ENCODE results near the gene TUFM. TPM values are rescaled to one million over a fixed set of nuclear protein-coding genes. Genes with fewer than 3 reads are reported as not detected.
A peak's percentile ranks its signal among the peaks of the same experiment; 100 is the strongest.

The TUFM gene
- total and polyA plus RNA-seq, 2 of the 8 experiments (the other 6 are each of a cell fraction or from before 2014, with no cell fraction given): 216 to 249 TPM

GRCh38 chr16:28873543-28874201, 27.5 kb upstream of the TUFM start (continued):
- peak; percentile 55 to 67 for TF ChIP-seq RAD21 (IDR thresholded peaks at IDR 0.05 in 1 of 2, conservative IDR thresholded peaks at IDR 0.05 in 1 of 2; ENCODE audit: low read depth in 2 of 2, low read length in 2 of 2)

Measured in H1 (cell line).